SK-N-MC (cell line): Measurements from ENCODE around the gene TGM4.

Experiments
- EZH2 ChIP-seq: fragments of 200-600 bp; sonication (generic); IDR thresholded peaks from one replicate; pipeline ENCODE4 v1.6.1; 2017; ENCODE audit warnings: antibody characterized with exemption
- POLR2AphosphoS5 ChIP-seq: IDR thresholded peaks from 2 replicates; pipeline ENCODE4 v1.6.1; 2012; ENCODE audit warnings: mild to moderate bottlenecking, low read depth, low read length, borderline replicate concordance

- TF ChIP-seq EZH2 (no peak), POLR2AphosphoS5 (no peak)
Measured at GRCh38 chr3:44887101-44887500, 12.7 kb downstream of the TGM4 start.
